Measurements from ENCODE around the gene GRIFIN.

DNA sequence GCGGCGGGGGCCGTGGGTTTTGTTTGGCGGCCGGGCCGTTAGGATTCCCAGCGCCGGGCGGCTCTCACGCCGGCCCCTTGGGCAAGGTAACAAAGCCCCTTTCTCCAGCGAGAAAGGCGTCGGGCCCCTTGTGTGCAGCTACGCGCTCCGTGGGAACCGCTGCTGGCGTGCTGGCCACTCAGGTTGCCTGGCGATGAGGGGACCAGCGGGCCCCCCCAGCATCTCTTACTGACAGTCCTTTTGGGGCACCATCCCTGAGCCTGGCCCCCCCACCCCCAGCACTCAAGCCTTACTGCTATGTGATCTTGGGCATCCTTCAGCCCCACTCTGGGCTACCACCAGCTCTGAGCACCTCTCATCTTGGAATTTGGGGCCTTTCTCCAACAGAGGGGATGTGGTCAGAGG is 45.1 kb upstream of the GRIFIN start:
- no peak for TF ChIP-seq POLR2A (IDR thresholded peaks at IDR 0.05; ENCODE audit: low read depth, low read length)
- no peak for TF ChIP-seq POLR2AphosphoS5 (IDR thresholded peaks at IDR 0.05; ENCODE audit: low read depth, low read length)
